GM18907 (cell line): ENCODE results near the gene SAP30L.

Source experiments
- ATAC-seq: cut with Tn5 transposase; IDR thresholded peaks from one replicate; pipeline ENCODE4 v1.9.1; 2021; ENCODE audit warnings: mild to moderate bottlenecking, moderate library complexity; ENCODE audit not compliant: unreplicated experiment

SAP30L gene

GRCh38 chr5:154419236-154419635 lies 26.6 kb upstream of the SAP30L start:
- no peak for ATAC-seq

- ATAC-seq = peak; percentile 47
Measured at GRCh38 chr5:154421868-154422267, 23.9 kb upstream of the SAP30L start.

- no peak for ATAC-seq
Measured at GRCh38 chr5:154422298-154422697, 23.5 kb upstream of the SAP30L start.

- no peak for ATAC-seq
Measured at GRCh38 chr5:154428208-154428607, 17.6 kb upstream of the SAP30L start.

GRCh38 chr5:154429341-154429740 lies 16.5 kb upstream of the SAP30L start:
- no peak for ATAC-seq

GRCh38 chr5:154430466-154430865 lies 15.3 kb upstream of the SAP30L start:
- ATAC-seq = no peak

- ATAC-seq = no peak
Measured at GRCh38 chr5:154430961-154431630, 14.7 kb upstream of the SAP30L start.

GRCh38 chr5:154435226-154435625 lies 10.6 kb upstream of the SAP30L start:
- no peak for ATAC-seq

GRCh38 chr5:154437281-154437965 lies 8.4 kb upstream of the SAP30L start:
- no peak for ATAC-seq

GRCh38 chr5:154440540-154440939 lies 5.3 kb upstream of the SAP30L start:
- ATAC-seq = no peak

GRCh38 chr5:154442801-154443200 lies 3.0 kb upstream of the SAP30L start:
- ATAC-seq = no peak

GRCh38 chr5:154444556-154445421 lies 1.0 kb upstream of the SAP30L start:
- peak; percentile 22 for ATAC-seq

GRCh38 chr5:154446195-154447088 lies 645 bp downstream of the SAP30L start:
- peak; percentile 25 for ATAC-seq

- ATAC-seq = no peak
Measured at GRCh38 chr5:154447089-154447725, 1.4 kb downstream of the SAP30L start.

- ATAC-seq = no peak
Measured at GRCh38 chr5:154449786-154450185, 4.0 kb downstream of the SAP30L start.

- no peak for ATAC-seq
Measured at GRCh38 chr5:154451957-154452356, 6.2 kb downstream of the SAP30L start.

- ATAC-seq = no peak
Measured at GRCh38 chr5:154455585-154455984, 9.8 kb downstream of the SAP30L start.

GRCh38 chr5:154456540-154456939 lies 10.7 kb downstream of the SAP30L start:
- ATAC-seq = no peak

GRCh38 chr5:154459015-154459414 lies 13.2 kb downstream of the SAP30L start:
- no peak for ATAC-seq

- no peak for ATAC-seq
Measured at GRCh38 chr5:154460172-154460571, 14.4 kb downstream of the SAP30L start.
